HG03457 (cell line): ENCODE data around the gene RBM28.

Experiments
- ATAC-seq: cut with Tn5 transposase; IDR thresholded peaks from one replicate; pipeline ENCODE4 v1.9.1; 2021; ENCODE audit warnings: moderate number of reproducible peaks; ENCODE audit not compliant: unreplicated experiment

The RBM28 gene

GRCh38 chr7:128374041-128374440, 30.3 kb upstream of the RBM28 start:
- no peak for ATAC-seq

- ATAC-seq: no peak
Observed at GRCh38 chr7:128373606-128374005, 29.9 kb upstream of the RBM28 start.

- ATAC-seq: no peak
Observed at GRCh38 chr7:128370491-128370890, 26.8 kb upstream of the RBM28 start.

- ATAC-seq: no peak
Observed at GRCh38 chr7:128366986-128367385, 23.3 kb upstream of the RBM28 start.

- no peak for ATAC-seq
Observed at GRCh38 chr7:128366300-128366699, 22.6 kb upstream of the RBM28 start.

GRCh38 chr7:128365432-128365831, 21.7 kb upstream of the RBM28 start:
- ATAC-seq: no peak

GRCh38 chr7:128364166-128364870, 20.6 kb upstream of the RBM28 start:
- ATAC-seq: no peak

- no peak for ATAC-seq
Observed at GRCh38 chr7:128363261-128363721, 19.6 kb upstream of the RBM28 start.

GRCh38 chr7:128362670-128363069, 19.0 kb upstream of the RBM28 start:
- no peak for ATAC-seq

- ATAC-seq: no peak
Observed at GRCh38 chr7:128361411-128362379, 18.0 kb upstream of the RBM28 start, which contains the start of gene PRRT4. Gene PRRT4, minus strand, starts transcription at chr7:128361690.

- no peak for ATAC-seq
Observed at GRCh38 chr7:128360359-128360678, 16.6 kb upstream of the RBM28 start.

GRCh38 chr7:128359939-128360338, 16.2 kb upstream of the RBM28 start:
- ATAC-seq: no peak

- ATAC-seq: no peak
Observed at GRCh38 chr7:128359336-128359735, 15.6 kb upstream of the RBM28 start.

GRCh38 chr7:128358233-128358632, 14.5 kb upstream of the RBM28 start:
- no peak for ATAC-seq

- ATAC-seq: no peak
Observed at GRCh38 chr7:128357217-128357613, 13.5 kb upstream of the RBM28 start.

GRCh38 chr7:128356546-128357216, 13.0 kb upstream of the RBM28 start:
- ATAC-seq: no peak

GRCh38 chr7:128353610-128354009, 9.9 kb upstream of the RBM28 start:
- no peak for ATAC-seq

GRCh38 chr7:128353189-128353588, 9.5 kb upstream of the RBM28 start:
- no peak for ATAC-seq

GRCh38 chr7:128352636-128353035, 8.9 kb upstream of the RBM28 start:
- no peak for ATAC-seq

GRCh38 chr7:128352153-128352537, 8.4 kb upstream of the RBM28 start:
- ATAC-seq: no peak
